ENCODE data around the gene CFP. TPM values are rescaled to one million over a fixed set of nuclear protein-coding genes. Genes with fewer than 3 reads are reported as not detected.

CFP gene
- total RNA-seq, 1 donor from 2014 or later, result 24.8 TPM

DNA sequence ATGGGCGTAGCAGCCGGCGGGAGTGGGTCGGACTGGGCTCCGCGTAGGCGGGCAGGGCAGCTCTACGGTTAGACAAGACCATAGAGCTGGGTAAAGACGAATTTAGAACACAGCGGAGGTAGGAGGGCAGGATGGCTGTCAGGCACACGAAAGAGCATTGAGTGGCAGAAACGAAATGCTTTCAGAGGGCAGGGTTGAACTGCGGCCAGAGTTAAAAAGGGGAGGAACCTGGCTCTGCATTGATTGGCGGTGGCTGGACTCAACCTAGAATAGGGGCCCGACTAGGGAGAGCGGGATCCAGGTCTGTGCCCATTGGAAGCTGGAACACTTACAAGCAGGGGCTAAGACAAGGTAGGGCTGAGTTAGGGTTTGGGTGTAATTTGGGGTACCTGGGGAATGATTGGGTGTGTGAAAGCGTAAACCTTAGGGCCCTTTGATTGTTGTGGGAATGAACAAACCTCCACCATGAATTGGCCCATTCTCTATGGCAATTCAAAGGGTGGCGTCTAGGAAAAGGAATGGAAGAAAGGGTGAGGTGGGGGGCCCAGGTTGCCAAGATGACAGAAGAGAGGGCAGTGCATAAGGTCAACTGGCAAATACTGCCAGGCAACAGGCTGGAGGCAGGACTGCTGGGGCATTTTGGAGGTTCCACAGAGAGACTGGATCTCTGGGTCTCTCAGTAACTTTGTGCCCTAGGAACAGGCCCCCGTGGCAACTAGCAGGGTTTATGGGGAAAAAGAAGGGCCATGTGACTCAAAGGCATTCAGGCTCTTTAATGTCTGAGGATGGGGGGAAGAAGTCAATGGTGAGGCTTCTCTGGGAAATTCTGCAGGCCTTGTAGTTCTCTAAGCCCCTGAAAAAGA, 21.5 kb upstream of the CFP start:
- Histone ChIP-seq H3K27me3 (ENCODE audit: low read depth) (no peaks in the 10 kb centered on the region), H3K36me3 (peaks cover 29% of the 10 kb centered on the region), H3K4me1 (peaks cover 8% of the 10 kb centered on the region), H3K27ac (peak overlapping the region; percentile 53), H3K4me3 (peak overlapping the region; percentile 60), H3K9me3 (no peaks in the 10 kb centered on the region)
- DNase-seq (no peak), ATAC-seq (peak; percentile 1 to 7)
- intact Hi-C loops (cut with DNase I), result no loop called here
- TF ChIP-seq, protein P1, sequence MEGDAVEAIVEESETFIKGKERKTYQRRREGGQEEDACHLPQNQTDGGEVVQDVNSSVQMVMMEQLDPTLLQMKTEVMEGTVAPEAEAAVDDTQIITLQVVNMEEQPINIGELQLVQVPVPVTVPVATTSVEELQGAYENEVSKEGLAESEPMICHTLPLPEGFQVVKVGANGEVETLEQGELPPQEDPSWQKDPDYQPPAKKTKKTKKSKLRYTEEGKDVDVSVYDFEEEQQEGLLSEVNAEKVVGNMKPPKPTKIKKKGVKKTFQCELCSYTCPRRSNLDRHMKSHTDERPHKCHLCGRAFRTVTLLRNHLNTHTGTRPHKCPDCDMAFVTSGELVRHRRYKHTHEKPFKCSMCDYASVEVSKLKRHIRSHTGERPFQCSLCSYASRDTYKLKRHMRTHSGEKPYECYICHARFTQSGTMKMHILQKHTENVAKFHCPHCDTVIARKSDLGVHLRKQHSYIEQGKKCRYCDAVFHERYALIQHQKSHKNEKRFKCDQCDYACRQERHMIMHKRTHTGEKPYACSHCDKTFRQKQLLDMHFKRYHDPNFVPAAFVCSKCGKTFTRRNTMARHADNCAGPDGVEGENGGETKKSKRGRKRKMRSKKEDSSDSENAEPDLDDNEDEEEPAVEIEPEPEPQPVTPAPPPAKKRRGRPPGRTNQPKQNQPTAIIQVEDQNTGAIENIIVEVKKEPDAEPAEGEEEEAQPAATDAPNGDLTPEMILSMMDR (IDR thresholded peaks at IDR 0.05), result no peak

DNA sequence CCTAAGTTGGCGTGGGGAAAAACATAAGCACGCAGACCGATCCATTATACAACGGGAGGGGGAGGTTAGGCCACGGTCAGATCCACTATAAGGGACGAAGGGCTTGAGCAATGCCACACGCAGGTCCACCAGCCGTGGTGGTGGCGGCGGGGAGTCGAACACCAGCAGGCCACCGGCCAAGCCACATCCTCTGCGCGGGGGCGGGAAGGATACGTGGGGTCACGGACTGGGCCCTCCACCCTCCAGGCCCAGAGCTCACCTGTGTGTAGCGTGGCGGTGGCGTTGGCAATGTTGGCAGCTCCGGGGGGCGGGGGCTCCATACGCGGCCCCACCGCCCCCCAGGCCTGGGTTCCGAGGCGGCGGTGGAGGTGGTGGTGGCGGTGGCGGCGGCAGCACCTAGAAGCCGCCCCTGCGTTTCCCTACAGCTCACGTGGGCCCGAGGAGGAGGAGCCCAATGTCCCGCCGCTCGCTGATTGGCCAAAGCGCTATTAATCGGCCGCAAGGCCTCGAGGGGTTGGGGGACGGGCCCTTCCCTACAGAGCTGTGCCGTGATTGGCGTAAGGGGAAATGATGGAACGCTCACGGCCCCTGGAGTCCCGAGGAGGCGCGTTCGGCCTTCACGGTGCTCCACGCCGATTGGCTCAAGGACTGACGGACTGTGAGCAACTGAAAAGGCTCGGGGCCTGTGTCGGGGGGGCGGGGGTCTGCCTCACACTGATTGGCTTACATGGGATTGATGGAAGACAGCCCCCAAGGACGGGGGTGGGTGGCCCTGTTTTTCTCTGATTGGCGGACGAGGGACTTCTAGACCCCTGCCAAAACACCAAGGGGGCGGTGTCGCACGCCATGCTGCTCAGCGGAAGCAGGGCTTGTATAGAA, 20.7 kb upstream of the CFP start, which contains the start of gene ELK1:
ELK1 (minus strand) TSS at position 400 of the 879 bp plus-strand sequence. CDS start 9,122 bp downstream, outside the sequence.
- Histone ChIP-seq H3K4me1 (peaks cover 8% of the 10 kb centered on the region), H3K9me3 (no peaks in the 10 kb centered on the region), H3K27me3 (ENCODE audit: low read depth) (no peaks in the 10 kb centered on the region), H3K27ac (peak within 1 kb of the TSS; percentile 79), H3K36me3 (peaks cover 20% of the 10 kb centered on the region), H3K4me3 (peak within 1 kb of the TSS; percentile 60)
- ATAC-seq (peak; percentile 97 to 99), DNase-seq (peak; percentile 95)
- intact Hi-C loops (cut with DNase I), result no loop called here
- TF ChIP-seq, protein P1 (IDR thresholded peaks at IDR 0.05), result peak; percentile 9

DNA sequence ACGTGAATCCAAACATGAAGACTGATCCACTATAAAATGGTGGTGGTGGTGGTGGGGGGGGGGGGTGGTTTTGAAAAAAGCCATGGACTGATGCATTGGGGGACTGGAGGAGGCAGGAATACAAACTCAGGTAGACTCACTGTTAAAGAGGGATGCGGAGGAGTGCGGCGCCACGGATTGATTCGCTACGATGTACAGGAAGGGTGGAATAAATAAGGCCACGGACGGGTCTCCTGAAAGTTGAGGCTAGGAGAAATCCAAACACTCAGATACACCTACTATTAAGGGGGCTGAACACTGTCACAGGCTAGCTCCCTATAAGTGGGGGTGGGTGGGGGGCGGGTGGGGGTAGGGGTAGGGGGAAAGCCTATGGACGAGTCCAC, 20.0 kb upstream of the CFP start:
- Histone ChIP-seq H3K27ac (peak overlapping the region; percentile 79), H3K36me3 (peaks cover 14% of the 10 kb centered on the region), H3K9me3 (no peaks in the 10 kb centered on the region), H3K27me3 (ENCODE audit: low read depth) (no peaks in the 10 kb centered on the region), H3K4me3 (peak overlapping the region; percentile 60), H3K4me1 (peaks cover 8% of the 10 kb centered on the region)
- DNase-seq (no peak), ATAC-seq (no peak)
- TF ChIP-seq, protein P1 (IDR thresholded peaks at IDR 0.05), result no peak
- intact Hi-C loops (cut with DNase I), result no loop called here

DNA sequence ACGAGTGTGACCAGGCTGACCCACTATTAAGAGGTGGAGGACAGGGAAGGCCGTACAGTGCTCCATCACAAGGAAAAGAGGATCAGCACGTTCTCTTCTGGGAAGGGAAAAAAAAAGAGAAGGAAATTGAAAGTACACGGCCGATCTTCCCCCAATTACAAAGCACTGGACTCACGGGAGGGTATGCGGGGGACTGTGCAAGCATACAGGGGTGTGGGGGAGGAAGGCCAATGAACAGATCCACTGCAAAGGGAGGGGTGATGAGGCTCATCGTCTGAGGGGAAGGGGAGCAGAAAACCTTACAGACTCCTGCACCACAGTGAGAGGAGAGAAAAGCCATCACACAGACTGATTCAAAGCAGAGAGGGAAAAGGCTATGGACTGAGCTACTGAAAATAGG, 19.5 kb upstream of the CFP start:
- Histone ChIP-seq H3K4me3 (peak overlapping the region; percentile 60), H3K36me3 (peaks cover 14% of the 10 kb centered on the region)
- TF ChIP-seq, protein P1 (IDR thresholded peaks at IDR 0.05), result no peak

DNA sequence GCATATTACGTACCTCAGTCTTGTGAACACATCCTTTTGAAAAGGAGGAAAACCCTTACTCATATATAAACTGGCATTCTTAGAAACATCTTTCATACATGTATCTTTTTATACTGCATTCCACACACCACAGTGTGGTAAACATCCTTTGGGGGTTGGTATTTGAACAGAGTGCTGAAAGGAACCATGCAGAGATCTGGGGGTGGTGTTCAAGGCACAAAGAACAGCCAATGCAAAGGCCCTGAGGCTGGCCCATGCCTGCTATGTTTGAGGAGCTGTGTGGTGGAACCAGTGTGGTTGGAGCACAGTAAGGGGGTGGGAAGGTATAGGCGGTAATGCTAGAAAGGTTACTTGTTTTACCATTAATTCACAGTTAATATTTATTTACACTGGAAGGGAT, 18.6 kb upstream of the CFP start:
- no peak for ATAC-seq
- no peak overlapping the region for H3K27ac ChIP-seq
- peaks cover 13% of the 10 kb centered on the region for H3K36me3 ChIP-seq
- TF ChIP-seq, protein P1 (IDR thresholded peaks at IDR 0.05), result no peak
- no peak overlapping the region for H3K4me3 ChIP-seq
- DNase-seq, result no peak
- H3K9me3 ChIP-seq, result no peaks in the 10 kb centered on the region
- no peaks in the 10 kb centered on the region for H3K27me3 ChIP-seq (ENCODE audit: low read depth)
- intact Hi-C loops (cut with DNase I), result no loop called here
- H3K4me1 ChIP-seq, result peaks cover 14% of the 10 kb centered on the region

More for the DNA sequence above, 19.5 kb upstream of the CFP start:
- ATAC-seq (no peak), DNase-seq (no peak)
- intact Hi-C loops (cut with DNase I), result no loop called here
- Histone ChIP-seq H3K9me3 (no peaks in the 10 kb centered on the region), H3K27ac (no peak overlapping the region), H3K4me1 (peaks cover 8% of the 10 kb centered on the region), H3K27me3 (ENCODE audit: low read depth) (no peaks in the 10 kb centered on the region)

All from lower lobe of right lung (tissue), 2 donors.